ENCODE measurements around the gene INPP5J. TPM values are rescaled to one million over a fixed set of nuclear protein-coding genes. Genes with fewer than 3 reads are reported as not detected.
A peak's percentile ranks its signal among the peaks of the same experiment; 100 is the strongest.

The INPP5J gene
- total RNA-seq, 1 experiment from 2014 or later = 14.4 TPM

DNA sequence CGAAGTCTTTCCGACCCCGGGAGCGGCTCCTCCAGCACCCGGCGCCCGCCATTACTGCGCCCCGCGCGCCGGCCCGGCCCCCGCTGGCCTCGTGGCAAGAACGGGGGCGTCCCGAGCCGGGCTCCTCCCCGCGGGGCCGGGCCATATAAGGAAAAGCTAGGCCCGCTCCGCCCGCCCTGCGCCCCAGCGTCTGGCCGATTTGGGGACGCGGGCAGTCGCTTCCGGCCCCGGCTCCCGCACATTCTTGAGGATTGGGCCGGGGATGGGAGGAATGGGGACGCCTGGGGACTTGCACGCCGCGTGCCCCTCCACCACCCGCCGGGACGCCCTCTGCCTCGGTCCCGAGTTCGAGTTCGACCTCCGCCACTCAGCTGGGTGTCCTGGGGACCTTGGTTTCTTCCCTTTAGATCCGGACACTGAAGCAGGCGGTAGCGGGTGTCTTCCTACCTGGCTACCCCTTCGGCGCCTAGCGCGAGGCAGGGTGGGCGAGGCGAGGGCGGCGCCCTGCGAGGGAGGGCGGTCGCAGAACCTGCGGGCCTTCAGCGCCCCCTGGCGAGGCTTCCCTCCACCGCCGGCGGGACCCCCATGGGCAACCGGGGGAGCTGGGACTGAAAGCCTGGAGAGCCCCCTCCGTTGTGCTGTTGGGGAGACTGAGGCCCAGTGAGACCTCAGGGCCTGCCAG lies 37.8 kb upstream of the INPP5J start:
- Histone ChIP-seq H3K79me2 (ENCODE audit: low read length) (peaks cover 13% of the 10 kb centered on the region), H3K9me3 (ENCODE audit: low read length) (no peaks in the 10 kb centered on the region), H3K36me3 (ENCODE audit: insufficient read depth, low read length) (no peaks in the 10 kb centered on the region), H3K27me3 (ENCODE audit: low read length) (no peaks in the 10 kb centered on the region), H3K4me1 (ENCODE audit: low read length) (peaks cover 65% of the 10 kb centered on the region), H3K9me2 (replicated peaks; ENCODE audit: insufficient read depth, low read length) (no peaks in the 10 kb centered on the region), H3K9ac (ENCODE audit: low read length) (peak overlapping the region; percentile 95), H3K4me2 (ENCODE audit: low read depth, low read length, poor library complexity, severe bottlenecking) (peak overlapping the region; percentile 95), H2AFZ (ENCODE audit: low read length) (peak overlapping the region; percentile 90; the same call in 1 of the 2 replicates), H3K4me3 (ENCODE audit: low read length) (peak overlapping the region; percentile 90), H3K27ac (ENCODE audit: low read length) (peak overlapping the region; percentile 78), H4K20me1 (ENCODE audit: insufficient read depth, low read depth, low read length) (no peaks in the 10 kb centered on the region)
- peak; percentile 97 for DNase-seq

GRCh38 chr22:31085493-31085824 lies 37.3 kb upstream of the INPP5J start:
- DNase-seq = no peak
- Histone ChIP-seq H3K4me3 (ENCODE audit: low read length) (peak overlapping the region; percentile 90), H3K79me2 (ENCODE audit: low read length) (peaks cover 13% of the 10 kb centered on the region)

DNA sequence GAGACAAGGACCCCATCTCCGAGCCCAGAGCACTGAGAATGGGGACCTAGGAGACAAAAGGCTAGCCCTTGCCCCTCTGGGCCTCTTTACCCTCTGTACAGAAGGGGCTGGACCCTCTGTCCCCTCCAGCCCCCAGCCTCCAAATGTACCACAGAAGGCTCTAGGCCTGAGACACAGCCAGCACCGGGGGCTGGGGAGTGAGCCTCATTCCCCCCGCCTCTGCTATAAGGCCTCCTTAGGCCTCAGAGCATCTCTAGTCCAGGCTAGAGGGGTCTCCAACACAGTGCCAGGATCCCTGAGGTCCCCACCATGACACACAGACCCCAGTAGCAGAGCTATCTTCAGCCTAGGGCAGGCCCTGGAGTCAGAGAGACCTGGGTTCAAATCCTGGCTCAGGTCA lies 36.8 kb upstream of the INPP5J start:
- no peak overlapping the region for H2AFZ ChIP-seq (ENCODE audit: low read length)
- H3K4me3 ChIP-seq (ENCODE audit: low read length) = peak overlapping the region; percentile 90
- H3K9ac ChIP-seq (ENCODE audit: low read length) = peak overlapping the region; percentile 95
- peaks cover 66% of the 10 kb centered on the region for H3K4me1 ChIP-seq (ENCODE audit: low read length)
- peaks cover 13% of the 10 kb centered on the region for H3K79me2 ChIP-seq (ENCODE audit: low read length)
- H3K9me3 ChIP-seq (ENCODE audit: low read length) = no peaks in the 10 kb centered on the region
- H4K20me1 ChIP-seq (ENCODE audit: insufficient read depth, low read depth, low read length) = no peaks in the 10 kb centered on the region
- H3K4me2 ChIP-seq (ENCODE audit: low read depth, low read length, poor library complexity, severe bottlenecking) = peak overlapping the region; percentile 95
- no peaks in the 10 kb centered on the region for H3K27me3 ChIP-seq (ENCODE audit: low read length)
- no peak for DNase-seq
- H3K36me3 ChIP-seq (ENCODE audit: insufficient read depth, low read length) = no peaks in the 10 kb centered on the region
- peak overlapping the region; percentile 78 for H3K27ac ChIP-seq (ENCODE audit: low read length)
- no peaks in the 10 kb centered on the region for H3K9me2 ChIP-seq (replicated peaks; ENCODE audit: insufficient read depth, low read length)

More at GRCh38 chr22:31085493-31085824, 37.3 kb upstream of the INPP5J start:
- Histone ChIP-seq H2AFZ (ENCODE audit: low read length) (no peak overlapping the region), H3K27me3 (ENCODE audit: low read length) (no peaks in the 10 kb centered on the region), H3K27ac (ENCODE audit: low read length) (peak overlapping the region; percentile 78), H3K9ac (ENCODE audit: low read length) (peak overlapping the region; percentile 95), H3K4me1 (ENCODE audit: low read length) (peaks cover 68% of the 10 kb centered on the region), H3K9me2 (replicated peaks; ENCODE audit: insufficient read depth, low read length) (no peaks in the 10 kb centered on the region), H3K36me3 (ENCODE audit: insufficient read depth, low read length) (no peaks in the 10 kb centered on the region), H4K20me1 (ENCODE audit: insufficient read depth, low read depth, low read length) (no peaks in the 10 kb centered on the region), H3K9me3 (ENCODE audit: low read length) (no peaks in the 10 kb centered on the region), H3K4me2 (ENCODE audit: low read depth, low read length, poor library complexity, severe bottlenecking) (peak overlapping the region; percentile 95)

DNA sequence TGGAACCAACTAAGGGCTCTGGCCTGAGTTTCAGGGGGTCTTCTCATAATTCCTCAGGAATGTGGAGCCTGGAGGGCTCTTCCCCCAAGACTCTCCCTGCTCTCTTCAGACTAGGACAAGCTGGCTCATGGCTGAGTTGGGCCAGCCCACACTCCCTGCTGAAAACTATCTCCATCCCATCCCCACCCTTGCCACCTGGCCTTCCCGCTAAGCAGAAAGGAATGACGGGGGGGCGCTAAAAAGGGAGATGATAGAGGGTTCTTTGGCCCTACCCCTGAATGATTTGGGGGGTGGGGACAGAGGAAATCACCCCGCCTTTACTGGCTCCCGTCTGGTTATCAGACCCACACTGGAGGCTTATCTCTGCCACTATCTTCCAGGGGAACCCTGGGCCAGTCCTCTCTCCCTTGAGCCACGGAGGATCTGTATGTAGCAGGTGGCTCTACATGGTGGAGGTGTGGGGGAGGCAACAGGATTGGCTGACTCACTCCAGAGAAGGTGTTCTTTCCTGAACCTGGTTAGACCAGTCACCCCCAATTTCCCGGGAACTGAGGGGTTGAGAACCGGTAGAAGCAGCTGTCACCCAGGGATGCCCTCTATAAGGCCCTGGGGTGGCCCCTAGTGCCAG lies 35.9 kb upstream of the INPP5J start:
- no peak for DNase-seq
- H3K4me2 ChIP-seq (ENCODE audit: low read depth, low read length, poor library complexity, severe bottlenecking) = no peak overlapping the region
- H3K9ac ChIP-seq (ENCODE audit: low read length) = no peak overlapping the region
- no peaks in the 10 kb centered on the region for H3K9me3 ChIP-seq (ENCODE audit: low read length)
- H3K36me3 ChIP-seq (ENCODE audit: insufficient read depth, low read length) = no peaks in the 10 kb centered on the region
- H3K79me2 ChIP-seq (ENCODE audit: low read length) = peaks cover 13% of the 10 kb centered on the region
- H3K27ac ChIP-seq (ENCODE audit: low read length) = no peak overlapping the region
- H3K9me2 ChIP-seq (replicated peaks; ENCODE audit: insufficient read depth, low read length) = no peaks in the 10 kb centered on the region
- no peak overlapping the region for H2AFZ ChIP-seq (ENCODE audit: low read length)
- H4K20me1 ChIP-seq (ENCODE audit: insufficient read depth, low read depth, low read length) = no peaks in the 10 kb centered on the region
- peaks cover 60% of the 10 kb centered on the region for H3K4me1 ChIP-seq (ENCODE audit: low read length)
- no peaks in the 10 kb centered on the region for H3K27me3 ChIP-seq (ENCODE audit: low read length)
- H3K4me3 ChIP-seq (ENCODE audit: low read length) = no peak overlapping the region

DNA sequence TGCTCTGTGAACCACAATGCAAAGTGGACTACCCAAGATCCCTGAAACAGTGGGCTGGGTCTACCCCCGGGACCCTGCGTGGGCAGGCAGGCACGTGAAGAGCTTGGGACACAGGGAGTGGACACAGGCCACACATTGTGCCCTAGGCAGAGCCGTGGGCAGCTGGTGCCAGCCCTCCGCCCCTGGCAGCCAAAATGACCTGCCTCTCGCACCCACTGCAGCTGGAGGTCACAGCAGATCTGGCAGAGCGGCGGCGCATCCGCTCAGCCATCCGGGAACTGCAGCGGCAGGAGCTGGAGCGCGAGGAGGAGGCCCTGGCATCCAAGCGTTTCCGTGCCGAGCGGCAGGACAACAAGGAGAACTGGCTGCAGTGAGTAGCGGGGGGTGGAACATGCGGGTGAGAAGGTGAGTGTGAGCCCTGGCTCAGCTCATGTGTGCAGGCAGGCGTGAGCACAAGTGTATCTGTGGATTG lies 35.0 kb upstream of the INPP5J start:
- Histone ChIP-seq H3K4me2 (ENCODE audit: low read depth, low read length, poor library complexity, severe bottlenecking) (no peak overlapping the region), H3K27ac (ENCODE audit: low read length) (no peak overlapping the region), H3K9ac (ENCODE audit: low read length) (no peak overlapping the region), H3K36me3 (ENCODE audit: insufficient read depth, low read length) (no peaks in the 10 kb centered on the region), H3K27me3 (ENCODE audit: low read length) (no peaks in the 10 kb centered on the region), H3K4me1 (ENCODE audit: low read length) (peaks cover 50% of the 10 kb centered on the region), H3K4me3 (ENCODE audit: low read length) (no peak overlapping the region), H2AFZ (ENCODE audit: low read length) (no peak overlapping the region), H3K9me2 (replicated peaks; ENCODE audit: insufficient read depth, low read length) (no peaks in the 10 kb centered on the region), H3K79me2 (ENCODE audit: low read length) (peaks cover 13% of the 10 kb centered on the region), H4K20me1 (ENCODE audit: insufficient read depth, low read depth, low read length) (no peaks in the 10 kb centered on the region), H3K9me3 (ENCODE audit: low read length) (no peaks in the 10 kb centered on the region)
- no peak for DNase-seq

DNA sequence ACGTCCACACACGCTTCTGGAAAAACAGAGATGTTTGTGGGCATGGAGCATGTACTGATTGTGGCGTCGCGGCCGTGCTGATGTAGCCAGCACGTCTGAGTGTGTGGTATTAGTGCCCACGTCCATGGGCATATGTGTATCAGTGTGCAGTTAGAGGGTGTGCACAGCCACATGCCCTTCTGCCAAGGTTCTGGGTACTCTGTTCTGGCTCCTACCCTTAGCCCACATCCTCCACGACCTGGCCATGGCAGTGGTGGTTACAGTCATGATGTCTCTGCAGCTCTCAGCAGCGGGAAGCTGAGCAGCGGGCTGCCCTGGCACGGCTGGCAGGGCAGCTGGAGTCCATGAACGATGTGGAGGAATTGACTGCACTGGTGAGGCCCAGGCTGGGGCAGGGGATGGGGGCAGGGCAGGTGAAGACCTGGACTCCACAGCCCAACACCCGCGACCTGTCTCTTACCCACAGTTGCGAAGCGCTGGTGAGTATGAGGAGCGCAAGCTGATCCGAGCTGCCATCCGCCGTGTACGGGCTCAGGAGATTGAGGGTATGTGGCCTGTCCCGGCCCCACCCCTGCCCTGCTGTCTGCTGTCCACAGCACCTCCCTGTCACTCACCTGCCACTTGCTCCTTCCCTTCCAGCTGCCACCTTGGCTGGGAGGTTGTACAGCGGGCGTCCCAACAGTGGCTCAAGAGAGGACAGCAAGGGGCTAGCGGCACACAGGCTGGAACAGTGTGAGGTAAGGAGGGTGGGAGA lies 34.4 kb upstream of the INPP5J start:
- H3K27ac ChIP-seq (ENCODE audit: low read length) = peak overlapping the region; percentile 71; the same call in 1 of the 2 replicates
- no peak for DNase-seq
- H3K79me2 ChIP-seq (ENCODE audit: low read length) = peaks cover 11% of the 10 kb centered on the region
- H3K9me3 ChIP-seq (ENCODE audit: low read length) = no peaks in the 10 kb centered on the region
- no peaks in the 10 kb centered on the region for H3K9me2 ChIP-seq (replicated peaks; ENCODE audit: insufficient read depth, low read length)
- H3K4me2 ChIP-seq (ENCODE audit: low read depth, low read length, poor library complexity, severe bottlenecking) = peak overlapping the region; percentile 51
- H3K4me3 ChIP-seq (ENCODE audit: low read length) = no peak overlapping the region; the same call in 1 of the 2 replicates
- H2AFZ ChIP-seq (ENCODE audit: low read length) = no peak overlapping the region
- no peaks in the 10 kb centered on the region for H4K20me1 ChIP-seq (ENCODE audit: insufficient read depth, low read depth, low read length)
- H3K27me3 ChIP-seq (ENCODE audit: low read length) = no peaks in the 10 kb centered on the region
- no peaks in the 10 kb centered on the region for H3K36me3 ChIP-seq (ENCODE audit: insufficient read depth, low read length)
- peaks cover 44% of the 10 kb centered on the region for H3K4me1 ChIP-seq (ENCODE audit: low read length)
- H3K9ac ChIP-seq (ENCODE audit: low read length) = 0 out of 2 replicates have a peak overlapping the region, but pooled peaks have one; percentile 29

GRCh38 chr22:31089160-31090100 lies 33.3 kb upstream of the INPP5J start:
- Histone ChIP-seq H3K27ac (ENCODE audit: low read length) (peak overlapping the region; percentile 71), H3K4me2 (ENCODE audit: low read depth, low read length, poor library complexity, severe bottlenecking) (peak overlapping the region; percentile 51), H3K27me3 (ENCODE audit: low read length) (no peaks in the 10 kb centered on the region), H3K36me3 (ENCODE audit: insufficient read depth, low read length) (no peaks in the 10 kb centered on the region), H2AFZ (ENCODE audit: low read length) (no peak overlapping the region), H3K9ac (ENCODE audit: low read length) (peak overlapping the region; percentile 43), H3K9me3 (ENCODE audit: low read length) (no peaks in the 10 kb centered on the region), H3K4me1 (ENCODE audit: low read length) (peaks cover 34% of the 10 kb centered on the region), H4K20me1 (ENCODE audit: insufficient read depth, low read depth, low read length) (no peaks in the 10 kb centered on the region), H3K9me2 (replicated peaks; ENCODE audit: insufficient read depth, low read length) (no peaks in the 10 kb centered on the region), H3K79me2 (ENCODE audit: low read length) (peaks cover 1% of the 10 kb centered on the region), H3K4me3 (ENCODE audit: low read length) (no peak overlapping the region; the same call in 1 of the 2 replicates)
- DNase-seq = peak; percentile 79
